ENCODE results near the gene ABCC10. TPM values are rescaled to one million over a fixed set of nuclear protein-coding genes. Genes with fewer than 3 reads are reported as not detected.

The ABCC10 gene
- total RNA-seq, 6 experiments from 2014 or later = 26.2 to 41.6 (median 30.3) TPM

GRCh38 chr6:43481075-43481474, 53.7 kb downstream of the ABCC10 start:
- Mint-ChIP-seq H3K27me3 (ENCODE audit: insufficient read depth) (peaks cover 3% of the 10 kb centered on the region), H3K27ac (no peak overlapping the region), H3K4me1 (ENCODE audit: low read depth) (peaks cover 49% of the 10 kb centered on the region), H3K36me3 (ENCODE audit: low read depth) (peaks cover 17% of the 10 kb centered on the region), H3K9me3 (no peaks in the 10 kb centered on the region), H3K4me3 (no peak overlapping the region; the same call in 1 of the 2 replicates)
- no peak for TF ChIP-seq CTCF (IDR thresholded peaks at IDR 0.05)
- no peak for DNase-seq

GRCh38 chr6:43481591-43482236, 54.4 kb downstream of the ABCC10 start:
- no peak overlapping the region for H3K27ac Mint-ChIP-seq
- TF ChIP-seq CTCF (IDR thresholded peaks at IDR 0.05) = no peak
- H3K4me1 Mint-ChIP-seq (ENCODE audit: low read depth) = peaks cover 46% of the 10 kb centered on the region
- peaks cover 17% of the 10 kb centered on the region for H3K36me3 Mint-ChIP-seq (ENCODE audit: low read depth)
- no peaks in the 10 kb centered on the region for H3K9me3 Mint-ChIP-seq
- DNase-seq = no peak
- H3K4me3 Mint-ChIP-seq = no peak overlapping the region
- peaks cover 3% of the 10 kb centered on the region for H3K27me3 Mint-ChIP-seq (ENCODE audit: insufficient read depth)

GRCh38 chr6:43488667-43489276, 61.4 kb downstream of the ABCC10 start:
- peak; percentile 55 for DNase-seq
- no peak overlapping the region for H3K4me3 Mint-ChIP-seq
- no peaks in the 10 kb centered on the region for H3K36me3 Mint-ChIP-seq (ENCODE audit: low read depth)
- H3K27ac Mint-ChIP-seq = peak overlapping the region; percentile 81
- H3K27me3 Mint-ChIP-seq (ENCODE audit: insufficient read depth) = peaks cover 3% of the 10 kb centered on the region
- TF ChIP-seq CTCF (IDR thresholded peaks at IDR 0.05) = no peak
- H3K4me1 Mint-ChIP-seq (ENCODE audit: low read depth) = peaks cover 22% of the 10 kb centered on the region
- no peaks in the 10 kb centered on the region for H3K9me3 Mint-ChIP-seq

GRCh38 chr6:43489277-43490072, 62.1 kb downstream of the ABCC10 start:
- DNase-seq = no peak
- Mint-ChIP-seq H3K36me3 (ENCODE audit: low read depth) (no peaks in the 10 kb centered on the region), H3K27me3 (ENCODE audit: insufficient read depth) (peaks cover 3% of the 10 kb centered on the region), H3K27ac (peak overlapping the region; percentile 81; the same call in 1 of the 2 replicates), H3K4me3 (no peak overlapping the region), H3K4me1 (ENCODE audit: low read depth) (peaks cover 29% of the 10 kb centered on the region), H3K9me3 (no peaks in the 10 kb centered on the region)
- TF ChIP-seq CTCF (IDR thresholded peaks at IDR 0.05) = no peak

GRCh38 chr6:43490523-43490939, 63.2 kb downstream of the ABCC10 start:
- Mint-ChIP-seq H3K9me3 (no peaks in the 10 kb centered on the region), H3K4me3 (no peak overlapping the region), H3K27ac (peak overlapping the region; percentile 28; the same call in 1 of the 2 replicates), H3K36me3 (ENCODE audit: low read depth) (peaks cover 9% of the 10 kb centered on the region; the same call in 1 of the 2 replicates), H3K27me3 (ENCODE audit: insufficient read depth) (no peaks in the 10 kb centered on the region; the same call in 1 of the 2 replicates), H3K4me1 (ENCODE audit: low read depth) (peaks cover 39% of the 10 kb centered on the region)
- DNase-seq = no peak
- TF ChIP-seq CTCF (IDR thresholded peaks at IDR 0.05) = no peak
